UCSD-AML1 (cell line): ENCODE results near the gene PDLIM4.

ENCODE experiments used
- DNase-seq: peaks from one replicate; lab custom pipeline; 2025; ENCODE audit not compliant: unreplicated experiment; lab: John Stamatoyannopoulos, UW

Gene PDLIM4

GRCh38 chr5:132281856-132282614 lies 24.5 kb downstream of the PDLIM4 start:
- no peak for DNase-seq

DNA sequence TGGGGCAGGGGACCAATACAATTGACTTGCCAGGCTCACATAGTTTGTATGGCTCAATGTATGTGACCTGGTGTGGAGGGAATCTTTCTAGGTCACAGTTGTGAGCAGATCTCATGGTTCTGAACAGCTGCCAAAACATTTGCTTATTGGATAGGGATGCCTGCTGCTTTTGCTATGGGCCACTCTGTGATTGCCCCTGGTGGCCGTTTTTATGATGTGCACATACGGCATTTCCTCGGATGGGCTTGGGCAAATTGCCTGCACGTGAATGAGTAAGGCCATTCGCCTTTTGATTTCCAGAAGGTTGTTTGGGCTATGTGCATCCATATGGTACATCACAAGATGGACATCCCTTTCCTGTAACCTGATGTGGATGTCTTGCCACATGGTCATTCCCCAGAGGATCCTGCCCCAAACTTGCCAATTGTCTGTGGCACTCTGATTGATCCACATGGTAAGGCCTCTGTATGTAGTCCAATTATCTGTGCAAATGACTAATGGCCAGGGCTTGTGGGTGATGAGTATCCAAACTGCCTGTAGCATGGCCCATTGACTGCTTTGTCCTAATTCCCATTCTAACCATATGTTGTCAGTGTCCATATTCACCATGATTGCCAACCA lies 26.0 kb downstream of the PDLIM4 start:
- no peak for DNase-seq

DNA sequence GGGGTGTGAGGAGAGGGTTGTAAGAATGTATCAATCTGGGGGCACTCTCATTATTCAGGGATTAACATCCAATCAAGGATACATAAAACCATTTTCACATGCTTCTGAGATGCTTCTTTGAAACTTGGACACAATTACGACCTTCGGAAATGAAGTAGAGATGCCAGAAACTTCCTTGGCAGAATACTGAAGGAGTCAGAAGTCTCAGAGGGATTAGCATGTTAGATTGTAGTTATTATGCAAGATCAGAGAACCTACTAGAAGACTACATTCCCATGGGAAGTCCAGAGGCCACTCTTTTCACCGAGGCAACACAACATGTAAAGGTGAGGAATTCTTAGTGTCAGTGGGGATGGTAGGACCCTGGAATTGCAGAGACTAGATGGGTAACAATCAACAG lies 31.6 kb downstream of the PDLIM4 start:
- no peak for DNase-seq

- no peak for DNase-seq
Measured at GRCh38 chr5:132291026-132291425, 33.5 kb downstream of the PDLIM4 start.

GRCh38 chr5:132293066-132293991 lies 35.8 kb downstream of the PDLIM4 start:
- DNase-seq: peak; percentile 76

DNA sequence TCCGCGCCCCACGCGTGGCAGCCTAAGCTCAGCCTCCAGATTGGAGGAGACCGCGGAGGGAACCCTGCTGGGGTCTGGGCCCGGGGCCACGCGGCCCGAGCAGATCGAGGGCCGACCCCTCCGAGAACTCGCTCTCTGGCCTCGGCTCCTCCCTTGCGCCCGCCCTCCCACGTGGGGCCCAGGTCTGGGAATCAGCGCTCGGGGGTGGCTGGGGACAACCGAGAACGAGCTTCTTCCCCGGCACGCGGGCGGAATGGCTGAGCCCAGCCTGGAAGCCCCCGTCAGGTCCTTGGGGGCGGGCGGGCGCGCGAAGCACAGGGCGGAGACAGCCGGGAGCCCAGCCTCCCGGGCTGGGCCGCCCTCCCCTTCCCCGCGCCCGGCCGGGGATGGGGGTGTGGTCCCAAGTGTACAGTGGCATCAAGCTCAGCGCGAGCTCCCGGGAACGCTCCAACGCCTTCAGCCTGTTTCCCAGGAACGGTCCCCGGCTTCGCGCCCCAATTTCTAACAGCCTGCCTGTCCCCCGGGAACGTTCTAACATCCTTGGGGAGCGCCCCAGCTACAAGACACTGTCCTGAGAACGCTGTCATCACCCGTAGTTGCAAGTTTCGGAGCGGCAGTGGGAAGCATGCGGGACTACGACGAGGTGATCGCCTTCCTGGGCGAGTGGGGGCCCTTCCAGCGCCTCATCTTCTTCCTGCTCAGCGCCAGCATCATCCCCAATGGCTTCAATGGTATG lies 36.7 kb downstream of the PDLIM4 start, which contains the start of gene SLC22A4:
TSS of gene SLC22A4 (plus strand) at position 403 of the 736 bp plus-strand sequence. CDS start at position 626, 223 bp downstream.
- peak; percentile 78 for DNase-seq

DNA sequence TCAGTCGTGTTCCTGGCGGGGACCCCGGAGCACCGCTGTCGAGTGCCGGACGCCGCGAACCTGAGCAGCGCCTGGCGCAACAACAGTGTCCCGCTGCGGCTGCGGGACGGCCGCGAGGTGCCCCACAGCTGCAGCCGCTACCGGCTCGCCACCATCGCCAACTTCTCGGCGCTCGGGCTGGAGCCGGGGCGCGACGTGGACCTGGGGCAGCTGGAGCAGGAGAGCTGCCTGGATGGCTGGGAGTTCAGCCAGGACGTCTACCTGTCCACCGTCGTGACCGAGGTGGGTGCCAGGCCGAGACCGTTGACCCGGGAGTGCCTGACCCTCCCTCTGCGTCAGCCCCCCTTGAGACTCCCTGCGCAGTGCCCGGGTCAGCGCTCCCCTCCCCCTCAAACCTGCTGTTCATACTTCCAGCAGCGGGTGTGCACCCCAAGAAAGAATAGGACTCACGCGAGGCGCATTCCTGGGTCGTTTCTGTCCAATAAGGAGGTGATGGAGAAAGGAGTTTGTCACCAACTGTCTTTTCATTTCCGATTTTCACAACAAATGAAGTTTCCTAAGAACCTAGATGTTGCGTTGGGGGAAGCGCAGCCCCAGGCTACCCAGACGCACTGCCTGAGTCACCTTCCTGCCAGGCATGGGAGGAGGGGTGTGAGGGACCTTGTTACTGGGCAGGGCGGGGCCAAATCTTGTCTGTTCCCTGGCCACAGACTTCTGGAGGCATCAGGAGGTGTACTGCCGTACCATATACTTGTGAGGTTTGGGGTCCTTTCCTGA lies 37.4 kb downstream of the PDLIM4 start:
- peak; percentile 74 for DNase-seq

DNA sequence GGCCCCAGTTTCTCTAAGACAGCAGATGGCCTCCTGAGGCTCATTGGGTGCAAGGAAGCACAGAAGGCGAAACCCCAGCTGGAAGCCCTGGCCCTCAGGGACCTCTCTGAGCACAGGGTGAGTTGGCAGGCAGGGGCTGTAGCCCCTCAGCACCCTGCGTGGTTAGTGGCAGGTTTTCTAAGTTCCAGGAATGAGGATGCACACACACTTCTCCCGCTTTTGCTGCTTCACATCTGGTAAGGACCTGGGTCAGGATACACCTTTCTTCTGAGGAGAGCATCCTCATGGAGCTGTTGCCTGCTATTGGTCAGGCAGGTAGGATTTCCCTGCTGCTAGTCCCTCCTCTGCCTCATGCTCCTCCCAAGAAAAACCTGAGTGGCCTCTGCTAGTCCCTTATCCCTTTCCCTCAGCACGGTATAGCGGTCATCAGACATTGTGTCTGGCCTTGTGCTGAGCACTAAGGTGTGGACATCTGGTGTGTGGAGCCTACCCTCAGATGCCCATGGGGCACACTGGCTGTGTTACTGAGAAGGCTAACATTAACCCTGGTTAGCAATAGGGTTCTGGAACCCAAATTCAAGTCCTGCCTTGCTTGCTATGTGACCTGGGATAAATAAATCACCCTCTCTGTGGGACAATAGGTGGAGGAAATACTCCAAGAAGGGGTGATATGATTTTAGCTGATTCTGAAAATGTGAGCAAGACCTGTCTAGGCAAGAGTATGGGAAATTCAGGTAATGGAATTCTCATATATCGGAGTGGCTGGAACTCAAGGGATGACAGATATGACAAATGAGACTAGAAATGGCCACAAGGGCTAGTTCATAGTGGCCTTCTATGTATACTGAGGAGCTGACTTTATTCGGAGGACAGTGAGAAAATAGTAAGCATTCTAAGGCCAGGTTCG lies 38.3 kb downstream of the PDLIM4 start:
- DNase-seq: no peak

DNA sequence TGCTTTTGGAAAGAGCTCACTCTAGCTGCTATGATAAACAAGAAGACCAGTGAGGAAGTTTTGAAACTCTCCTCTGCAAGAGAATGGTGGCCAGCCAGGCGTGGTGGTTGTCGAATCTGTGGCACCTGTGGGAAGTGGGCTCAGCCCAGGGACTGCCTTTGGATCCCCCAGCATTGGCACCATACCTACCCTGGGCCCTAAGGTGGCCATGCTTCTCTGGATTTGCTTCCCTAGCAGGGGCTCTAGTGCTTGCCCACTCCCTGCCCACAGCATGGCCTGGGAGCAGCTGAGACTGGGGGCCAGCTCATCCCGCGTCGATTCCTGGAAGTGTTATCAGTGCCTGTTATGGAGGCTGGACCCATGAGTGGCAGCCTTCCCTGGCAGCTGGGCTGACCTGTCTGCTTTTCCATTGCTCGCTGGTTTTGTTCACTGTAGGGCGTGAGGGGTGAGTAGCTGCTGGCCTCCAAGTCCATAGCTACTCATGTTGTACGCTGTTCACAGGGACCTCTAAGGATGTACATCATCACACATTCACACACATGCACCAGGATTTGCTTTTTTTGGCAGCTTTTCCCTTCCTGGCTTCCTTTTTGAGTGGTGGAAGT lies 39.0 kb downstream of the PDLIM4 start:
- DNase-seq: no peak

GRCh38 chr5:132297211-132297940 lies 39.9 kb downstream of the PDLIM4 start:
- no peak for DNase-seq

GRCh38 chr5:132298298-132299212 lies 41.1 kb downstream of the PDLIM4 start:
- no peak for DNase-seq

DNA sequence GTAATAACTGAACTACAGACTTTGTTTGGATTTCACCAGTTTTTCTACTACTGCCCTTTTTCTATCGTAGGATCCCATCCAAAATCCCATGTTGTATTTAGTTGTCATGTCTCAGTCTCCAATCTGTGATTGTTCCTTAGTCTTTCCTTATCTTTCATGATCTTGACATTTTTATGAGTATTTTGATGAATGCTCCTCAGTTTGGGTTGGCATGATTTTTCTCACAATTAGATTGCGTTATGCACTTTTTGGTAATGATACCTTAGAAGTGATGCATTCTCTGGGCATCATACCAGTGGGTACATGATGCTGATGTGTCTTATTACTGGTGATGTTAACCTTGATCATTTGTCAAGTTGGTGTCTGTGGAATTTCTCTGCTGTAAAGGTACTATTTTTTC lies 42.4 kb downstream of the PDLIM4 start:
- no peak for DNase-seq

- no peak for DNase-seq
Measured at GRCh38 chr5:132300577-132301343, 43.3 kb downstream of the PDLIM4 start.

- DNase-seq: no peak
Measured at GRCh38 chr5:132301344-132302271, 44.1 kb downstream of the PDLIM4 start.

DNA sequence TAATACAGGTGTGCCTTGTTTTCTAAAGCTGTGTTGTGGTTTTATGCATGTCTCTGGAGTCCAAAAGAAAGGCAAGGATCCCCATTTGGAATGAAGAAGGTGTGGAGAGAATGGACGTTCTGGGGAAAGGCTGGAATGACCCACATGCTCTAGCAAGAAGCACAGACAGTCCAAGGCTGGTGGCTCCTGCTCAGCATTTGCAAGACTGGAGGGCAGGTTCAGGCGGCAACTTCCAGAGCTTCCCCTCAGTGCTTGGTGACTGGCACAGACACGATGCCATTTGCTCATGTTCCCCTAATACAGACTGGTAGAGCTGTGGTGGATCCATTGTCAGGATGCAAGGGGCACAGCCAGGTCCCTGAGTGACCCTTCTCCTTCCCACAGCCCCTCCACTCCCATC lies 44.9 kb downstream of the PDLIM4 start:
- DNase-seq: no peak
